ENCODE measurements around the gene FUZ.

DNA sequence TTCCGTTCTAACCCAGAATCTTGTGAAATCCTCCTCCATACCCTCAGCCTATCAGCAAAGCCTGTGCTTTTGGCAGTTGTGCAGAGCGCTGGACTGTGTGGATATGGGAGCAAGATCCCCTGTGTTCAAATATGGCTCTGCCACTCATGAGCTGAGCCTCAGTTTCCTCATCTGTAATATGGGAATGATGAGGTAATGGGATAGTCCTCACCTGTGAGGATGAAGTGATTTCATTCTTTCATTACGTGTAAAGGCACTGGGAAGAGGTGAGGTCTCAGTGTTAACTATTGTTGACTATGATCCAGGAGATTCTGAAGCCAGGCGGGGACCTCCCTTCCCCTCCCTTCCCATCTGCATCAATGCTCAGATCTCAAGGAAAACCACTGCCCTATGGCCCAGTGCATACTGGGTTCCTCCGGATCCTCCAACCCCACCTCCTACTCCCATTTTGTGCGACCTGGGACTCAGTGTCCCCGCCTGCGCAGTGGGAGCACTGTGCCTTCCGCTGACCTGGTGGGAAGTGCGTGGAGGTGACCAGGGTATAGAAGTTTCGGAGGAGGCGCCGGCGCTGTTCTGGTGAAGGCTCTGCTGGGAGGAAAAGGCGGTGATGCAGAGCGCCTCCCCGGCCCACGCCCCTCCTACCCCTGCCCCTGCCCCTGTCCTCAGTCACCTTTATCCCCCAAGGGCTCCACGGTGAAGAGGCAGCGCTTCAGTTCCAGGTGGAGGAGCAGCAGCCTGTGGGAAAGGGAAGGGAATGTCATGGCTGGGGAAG is 5.0 kb downstream of the FUZ start:
- TF ChIP-seq EP300 (IDR thresholded peaks at IDR 0.05): no peak
- TF ChIP-seq, protein P1, sequence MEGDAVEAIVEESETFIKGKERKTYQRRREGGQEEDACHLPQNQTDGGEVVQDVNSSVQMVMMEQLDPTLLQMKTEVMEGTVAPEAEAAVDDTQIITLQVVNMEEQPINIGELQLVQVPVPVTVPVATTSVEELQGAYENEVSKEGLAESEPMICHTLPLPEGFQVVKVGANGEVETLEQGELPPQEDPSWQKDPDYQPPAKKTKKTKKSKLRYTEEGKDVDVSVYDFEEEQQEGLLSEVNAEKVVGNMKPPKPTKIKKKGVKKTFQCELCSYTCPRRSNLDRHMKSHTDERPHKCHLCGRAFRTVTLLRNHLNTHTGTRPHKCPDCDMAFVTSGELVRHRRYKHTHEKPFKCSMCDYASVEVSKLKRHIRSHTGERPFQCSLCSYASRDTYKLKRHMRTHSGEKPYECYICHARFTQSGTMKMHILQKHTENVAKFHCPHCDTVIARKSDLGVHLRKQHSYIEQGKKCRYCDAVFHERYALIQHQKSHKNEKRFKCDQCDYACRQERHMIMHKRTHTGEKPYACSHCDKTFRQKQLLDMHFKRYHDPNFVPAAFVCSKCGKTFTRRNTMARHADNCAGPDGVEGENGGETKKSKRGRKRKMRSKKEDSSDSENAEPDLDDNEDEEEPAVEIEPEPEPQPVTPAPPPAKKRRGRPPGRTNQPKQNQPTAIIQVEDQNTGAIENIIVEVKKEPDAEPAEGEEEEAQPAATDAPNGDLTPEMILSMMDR (IDR thresholded peaks at IDR 0.05): no peak
- TF ChIP-seq POLR2AphosphoS5 (IDR thresholded peaks at IDR 0.05): no peak
- TF ChIP-seq POLR2A (IDR thresholded peaks at IDR 0.05): no peak

Measured in gastroesophageal sphincter (tissue), 3 donors.